HG03565 (cell line): ENCODE measurements around the gene MESP1.
A peak's percentile ranks its signal among the peaks of the same experiment; 100 is the strongest.
"Not testable (repeated sequence)": the region's sequence is repeated elsewhere in the genome, so short reads cannot be mapped to it uniquely, and the experiment has no call there.

Experiments used
- ATAC-seq: cut with Tn5 transposase; IDR thresholded peaks from one replicate; pipeline ENCODE4 v1.9.1; 2021; ENCODE audit warnings: mild to moderate bottlenecking, moderate library complexity; ENCODE audit not compliant: unreplicated experiment

MESP1 gene

GRCh38 chr15:89750560-89751542, at the start of gene MESP1:
TSS of gene MESP1 (minus strand) at chr15:89751249. CDS start at chr15:89751231, 18 bp downstream.
- ATAC-seq = peak; percentile 93

GRCh38 chr15:89799918-89800498, 49.0 kb upstream of the MESP1 start:
- no peak for ATAC-seq

- ATAC-seq = no peak
Measured at GRCh38 chr15:89799011-89799911, 48.2 kb upstream of the MESP1 start.

GRCh38 chr15:89797678-89798201, 46.7 kb upstream of the MESP1 start:
- ATAC-seq = no peak

- ATAC-seq = no peak
Measured at GRCh38 chr15:89795996-89796395, 44.9 kb upstream of the MESP1 start.

GRCh38 chr15:89794627-89795241, 43.7 kb upstream of the MESP1 start:
- ATAC-seq = no peak

- no peak for ATAC-seq
Measured at GRCh38 chr15:89792106-89792805, 41.2 kb upstream of the MESP1 start.

GRCh38 chr15:89790661-89791060, 39.6 kb upstream of the MESP1 start:
- ATAC-seq = no peak

- ATAC-seq = no peak
Measured at GRCh38 chr15:89790206-89790605, 39.2 kb upstream of the MESP1 start.

- ATAC-seq = not testable (repeated sequence)
Measured at GRCh38 chr15:89788585-89788984, 37.5 kb upstream of the MESP1 start.

GRCh38 chr15:89787944-89788343, 36.9 kb upstream of the MESP1 start:
- no peak for ATAC-seq

GRCh38 chr15:89785774-89786140, 34.7 kb upstream of the MESP1 start:
- ATAC-seq = no peak

GRCh38 chr15:89785064-89785773, 34.2 kb upstream of the MESP1 start:
- ATAC-seq = no peak

GRCh38 chr15:89784686-89784960, 33.6 kb upstream of the MESP1 start:
- ATAC-seq = no peak

- no peak for ATAC-seq
Measured at GRCh38 chr15:89783861-89784685, 33.0 kb upstream of the MESP1 start.

- ATAC-seq = no peak
Measured at GRCh38 chr15:89783111-89783860, 32.2 kb upstream of the MESP1 start.

- not testable (repeated sequence) for ATAC-seq
Measured at GRCh38 chr15:89782619-89782950, 31.5 kb upstream of the MESP1 start.
